ENCODE data around the gene RFC4. TPM values are rescaled to one million over a fixed set of nuclear protein-coding genes. Genes with fewer than 3 reads are reported as not detected.

RFC4 gene
- total and polyA plus RNA-seq, 2 of the 13 experiments (the other 11 are each of a cell fraction or from before 2014, with no cell fraction given): 18.5 to 103 TPM

DNA sequence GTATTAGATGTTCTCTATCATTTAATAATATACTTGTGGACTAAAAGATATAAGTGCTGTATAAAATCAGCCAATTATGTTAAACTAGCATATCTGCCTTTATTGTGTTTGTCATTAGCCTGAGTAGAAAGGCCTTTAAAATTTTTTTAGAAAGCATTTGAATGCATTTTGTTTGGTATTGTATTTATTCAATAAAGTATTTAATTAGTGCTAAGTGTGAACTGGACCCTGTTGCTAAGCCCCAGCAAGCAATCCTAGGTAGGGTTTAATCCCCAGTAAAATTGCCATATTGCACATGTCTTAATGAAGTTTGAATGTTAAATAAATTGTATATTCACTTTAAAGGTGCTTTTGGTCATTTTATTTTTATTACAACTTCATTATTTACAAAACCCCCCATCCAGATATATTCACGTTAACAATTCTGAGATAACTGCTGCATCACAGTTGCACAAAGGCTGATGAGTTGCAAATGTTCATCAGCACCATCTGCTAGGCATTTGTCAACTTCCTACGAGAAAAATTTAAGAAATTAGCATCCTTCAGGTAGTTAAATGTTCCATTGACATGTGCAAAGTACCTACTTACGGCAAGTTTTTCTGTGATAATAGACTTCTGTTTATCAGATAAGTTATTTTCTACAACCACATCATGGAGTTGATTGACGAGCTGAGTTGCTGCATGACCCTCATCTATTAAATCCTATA lies 16.6 kb downstream of the RFC4 start:
- peaks cover 21 to 64% of the 10 kb centered on the region in 2 experiments for H3K36me3 ChIP-seq (replicated peaks in 1 of 2; ENCODE audit: control insufficient read depth in 1 of 2, insufficient read depth in 2 of 2, low read length in 2 of 2)
- H3K27ac ChIP-seq (ENCODE audit: extremely low read length, insufficient read depth, low read length): no peak overlapping the region
- H3K9ac ChIP-seq (ENCODE audit: insufficient read depth, low read depth, low read length): no peak overlapping the region
- WGBS (ENCODE audit: low lambda C conversion rate): 81% methylated on average over 4 of the region's 4 CpGs
- no peak overlapping the region for H3K4me3 ChIP-seq (replicated peaks in 1 of 3; ENCODE audit: insufficient read depth in 1 of 3, low read depth in 2 of 3, low read length in 3 of 3)
- H3K79me2 ChIP-seq (ENCODE audit: insufficient read depth, low read length): peaks cover 20% of the 10 kb centered on the region
- CTCF ChIA-PET (ENCODE audit: low intra/inter-chr PET ratio, low total read pairs): no interaction called here
- POLR2A ChIA-PET: no interaction called here
- ATAC-seq: no peak
- FAIRE-seq: no peak
- intact Hi-C loops (cut with micrococcal nuclease; ENCODE audit: unreplicated experiment) (no loop called here), in situ Hi-C loops (cut with HindIII; ENCODE audit: extremely low pct_ligation_motif_present, low pct_unique_long_range_greater_than_20kb) (no loop called here)
- no peaks in the 10 kb centered on the region for H3K9me3 ChIP-seq (ENCODE audit: low read length)
- no peak overlapping the region for H2AFZ ChIP-seq (ENCODE audit: low read length)
- H3K27me3 ChIP-seq (ENCODE audit: control insufficient read depth in 1 of 2, insufficient read depth in 2 of 2, low read length in 2 of 2): no peaks in the 10 kb centered on the region
- no peak for DNase-seq (ENCODE audit: low spot score)
- peaks cover 54% of the 10 kb centered on the region for H4K20me1 ChIP-seq (ENCODE audit: insufficient read depth, low read length)
- BruUV-seq (replicated peaks): no TSS peak
- no peak overlapping the region for H3K4me2 ChIP-seq (ENCODE audit: low read depth, low read length)
- H3K4me1 ChIP-seq (ENCODE audit: insufficient read depth, low read length): peaks cover 37% of the 10 kb centered on the region
- TF ChIP-seq SCMH1 (CRISPR knock-in tag; IDR thresholded peaks at IDR 0.05; ENCODE audit: borderline replicate concordance) (no peak), ZNF260 (CRISPR knock-in tag; IDR thresholded peaks at IDR 0.05; ENCODE audit: borderline replicate concordance, low read depth) (no peak), BRCA1 (CRISPR knock-in tag; IDR thresholded peaks at IDR 0.05) (no peak), PRMT3 (CRISPR knock-in tag; IDR thresholded peaks at IDR 0.05; ENCODE audit: borderline replicate concordance, low read depth) (no peak), HMG20A (CRISPR knock-in tag; IDR thresholded peaks at IDR 0.05; ENCODE audit: borderline replicate concordance) (no peak), NONO (IDR thresholded peaks at IDR 0.05) (no peak), NONO (CRISPR knock-in tag; conservative IDR thresholded peaks at IDR 0.05) (0 out of 2 replicates have a peak, but pooled peaks have one; percentile 38), SP1 (IDR thresholded peaks at IDR 0.05) (no peak), SP1 (CRISPR knock-in tag; IDR thresholded peaks at IDR 0.05) (no peak), JUN (CRISPR knock-in tag; IDR thresholded peaks at IDR 0.05) (no peak), HOXA9 (CRISPR knock-in tag; IDR thresholded peaks at IDR 0.05; ENCODE audit: borderline replicate concordance) (0 out of 2 replicates have a peak, but pooled peaks have one; percentile 26), DNMT3B (CRISPR knock-in tag; conservative IDR thresholded peaks at IDR 0.05) (no peak; the same call in 1 of the 2 replicates), NR2F6 (IDR thresholded peaks at IDR 0.05) (0 out of 2 replicates have a peak, but pooled peaks have one; percentile 19), NR2F6 (CRISPR knock-in tag; IDR thresholded peaks at IDR 0.05) (no peak), SNRNP70 (IDR thresholded peaks at IDR 0.05; ENCODE audit: low read depth, low read length) (0 out of 2 replicates have a peak, but pooled peaks have one; percentile 59), ZFP62 (CRISPR knock-in tag; IDR thresholded peaks at IDR 0.05) (no peak), SIN3A (IDR thresholded peaks at IDR 0.05; ENCODE audit: borderline replicate concordance, low read depth, low read length) (peak; percentile 22; the same call in 1 of the 2 replicates), POLR2A (IDR thresholded peaks at IDR 0.05; ENCODE audit: insufficient read depth in 1 of 2, low read depth in 2 of 2, low read length in 2 of 2) (peak in 1 of 2 experiments; percentile 40; a peak in 2 of 4 replicates), AGO2 (optimal IDR thresholded peaks at IDR 0.05; ENCODE audit: low read depth, low read length) (peak; percentile 49), ZEB1 (IDR thresholded peaks at IDR 0.05; ENCODE audit: insufficient replicate concordance, low read depth) (no peak), SP4 (CRISPR knock-in tag; IDR thresholded peaks at IDR 0.05) (no peak), ZNF670 (CRISPR knock-in tag; IDR thresholded peaks at IDR 0.05; ENCODE audit: borderline replicate concordance) (0 out of 2 replicates have a peak, but pooled peaks have one; percentile 31), ZC3H4 (CRISPR knock-in tag; IDR thresholded peaks at IDR 0.05; ENCODE audit: borderline replicate concordance) (0 out of 2 replicates have a peak, but pooled peaks have one; percentile 72), ZNF788 (CRISPR knock-in tag; IDR thresholded peaks at IDR 0.05; ENCODE audit: borderline replicate concordance) (no peak), ZBTB3 (CRISPR knock-in tag; IDR thresholded peaks at IDR 0.05; ENCODE audit: borderline replicate concordance, low read depth) (no peak), MEF2D (CRISPR knock-in tag; IDR thresholded peaks at IDR 0.05) (no peak)
- TF ChIP-seq, protein P1, sequence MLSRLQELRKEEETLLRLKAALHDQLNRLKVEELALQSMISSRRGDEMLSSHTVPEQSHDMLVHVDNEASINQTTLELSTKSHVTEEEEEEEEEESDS (CRISPR knock-in tag; IDR thresholded peaks at IDR 0.05; ENCODE audit: borderline replicate concordance): no peak
- TF ChIP-seq, protein P2, sequence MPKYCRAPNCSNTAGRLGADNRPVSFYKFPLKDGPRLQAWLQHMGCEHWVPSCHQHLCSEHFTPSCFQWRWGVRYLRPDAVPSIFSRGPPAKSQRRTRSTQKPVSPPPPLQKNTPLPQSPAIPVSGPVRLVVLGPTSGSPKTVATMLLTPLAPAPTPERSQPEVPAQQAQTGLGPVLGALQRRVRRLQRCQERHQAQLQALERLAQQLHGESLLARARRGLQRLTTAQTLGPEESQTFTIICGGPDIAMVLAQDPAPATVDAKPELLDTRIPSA (CRISPR knock-in tag; IDR thresholded peaks at IDR 0.05; ENCODE audit: borderline replicate concordance): no peak

All from HepG2 (cell line).